Right ventricle myocardium superior (tissue), 1 donor: ENCODE results near the gene NXN. TPM values are rescaled to one million over a fixed set of nuclear protein-coding genes. Genes with fewer than 3 reads are reported as not detected.
A peak's percentile ranks its signal among the peaks of the same experiment; 100 is the strongest.
"Not testable (repeated sequence)": the region's sequence is repeated elsewhere in the genome, so short reads cannot be mapped to it uniquely, and the experiment has no call there.

Source experiments
- ATAC-seq: fragments of 200-7000 bp; cut with Tn5 transposase; one replicate; pipeline ENCODE4 v1.9.1; 2020; ENCODE audit warnings: mild to moderate bottlenecking; ENCODE audit not compliant: poor library complexity
- DNase-seq: peaks from one replicate; pipeline ENCODE4 v3.0.0-alpha.2; 2020
- intact Hi-C: fragments of 100-400 bp; cut with DNase I; formaldehyde crosslinking; loops from one replicate; pipeline ENCODE4 v1.11.2; 2022
- total RNA-seq: library from RNA; stranded (reverse); fragmentation: NEBNext Ultra II Directional; extraction: Animal tissue kit (Norgen Biotek cat#: 25700); gene quantifications from one replicate; pipeline ENCODE4 v1.2.1, GENCODE V29; 2021
- donor health status: DM: no; HTN: yes; CAD: no; lungs with severe emphysema.

NXN gene
- total RNA-seq, 1 donor from 2014 or later, result 20.2 TPM

DNA sequence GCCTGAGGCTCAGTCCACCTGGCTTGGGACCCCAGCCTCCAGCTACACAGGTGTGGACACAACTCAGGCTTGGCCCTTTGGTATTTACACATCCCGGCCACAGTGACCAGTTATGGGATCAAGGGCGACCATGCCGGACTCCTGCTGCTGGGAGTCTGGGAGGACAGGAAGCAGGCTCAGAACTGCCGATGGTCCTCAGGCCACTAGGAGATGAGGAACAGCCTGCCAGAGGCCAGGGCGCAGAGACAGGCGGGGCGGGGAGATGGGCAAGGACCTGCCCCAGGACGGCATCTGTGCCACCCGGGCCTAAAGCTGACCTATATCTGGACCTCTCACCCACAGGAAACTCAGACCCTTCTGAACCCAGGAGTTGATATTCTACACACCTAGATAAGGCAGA is 12.5 kb downstream of the NXN start:
- intact Hi-C loops, result no loop called here
- no peak for ATAC-seq
- peak; percentile 32 for DNase-seq

DNA sequence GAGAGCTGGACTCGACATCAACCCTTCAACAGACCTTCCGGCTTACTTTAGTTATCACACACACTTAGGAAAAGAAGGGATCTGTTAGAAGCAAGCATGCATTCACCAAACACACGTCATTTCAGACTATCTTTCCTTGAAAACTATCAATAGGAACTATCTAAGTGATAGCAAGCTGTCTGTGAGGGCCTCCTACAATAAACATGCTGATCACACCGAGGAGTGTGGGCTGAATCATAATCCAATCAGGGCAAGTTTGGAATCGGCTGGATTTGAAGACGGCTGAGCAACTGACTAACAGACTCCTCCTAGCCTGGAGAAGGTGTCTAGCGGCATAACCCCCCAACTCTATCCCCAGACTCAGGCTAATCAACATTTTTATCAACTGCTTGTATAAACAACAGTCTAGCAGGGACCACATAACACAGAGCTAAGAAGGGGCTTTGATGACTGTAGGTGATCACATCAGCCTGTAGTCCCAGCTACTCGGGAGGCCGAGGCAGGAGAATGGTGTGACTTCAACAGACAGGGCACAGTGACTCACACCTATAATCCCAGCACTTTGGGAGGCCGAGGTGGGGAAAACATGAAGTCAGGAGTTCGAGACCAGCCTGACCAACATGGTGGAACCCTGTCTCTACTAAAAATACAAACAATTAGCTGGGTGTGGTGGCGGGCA is 14.1 kb downstream of the NXN start:
- ATAC-seq (no peak), DNase-seq (no peak)
- intact Hi-C loops, result no loop called here

DNA sequence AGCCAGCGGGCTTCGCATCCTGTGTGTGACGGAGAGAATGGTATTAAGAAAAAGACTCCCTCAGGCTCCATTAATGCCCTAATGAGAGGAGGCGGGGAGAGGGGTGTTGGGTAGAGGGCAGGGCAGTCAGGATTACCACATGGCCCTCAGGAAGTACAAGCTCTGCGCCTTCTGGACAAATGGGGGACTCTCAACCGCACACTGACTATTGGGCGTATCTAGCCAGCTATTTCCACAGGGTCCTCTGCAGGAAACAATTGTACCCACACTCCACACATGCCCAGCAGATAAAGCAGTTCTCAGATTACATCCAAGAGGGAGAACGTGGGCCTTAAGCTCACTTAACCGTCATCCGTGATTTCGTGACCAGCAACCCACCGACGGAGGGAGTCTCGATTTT is 14.7 kb downstream of the NXN start:
- intact Hi-C loops, result no loop called here
- ATAC-seq (no peak), DNase-seq (no peak)

DNA sequence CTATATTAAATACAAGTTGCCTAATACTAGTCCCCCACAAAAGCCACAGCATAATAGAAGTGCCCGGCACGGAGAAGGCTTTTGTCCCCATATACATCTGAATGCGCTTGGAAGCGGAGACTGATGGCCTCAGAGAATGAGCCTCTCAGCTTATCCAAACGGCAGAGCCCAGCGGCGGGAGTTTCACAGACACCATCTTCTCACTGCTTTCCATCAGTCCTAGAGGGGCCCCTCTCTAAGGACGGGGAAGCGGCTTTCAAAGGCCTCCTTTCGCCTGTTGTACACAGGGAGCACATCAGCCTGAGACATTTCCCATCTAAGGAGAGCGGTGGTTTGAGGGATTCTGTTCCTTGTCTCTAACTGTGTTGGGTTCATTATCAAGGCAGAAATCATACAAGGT is 16.9 kb downstream of the NXN start:
- intact Hi-C loops, result no loop called here
- DNase-seq (peak; percentile 14), ATAC-seq (no peak)

GRCh38 chr17:962166-962565 is 17.4 kb downstream of the NXN start:
- DNase-seq (no peak), ATAC-seq (no peak)
- intact Hi-C loops, result no loop called here

GRCh38 chr17:958712-959451 is 20.7 kb downstream of the NXN start:
- intact Hi-C loops, result no loop called here
- ATAC-seq (no peak), DNase-seq (peak; percentile 31)

- DNase-seq (peak; percentile 15), ATAC-seq (no peak)
- intact Hi-C loops, result no loop called here
Measured at GRCh38 chr17:957856-958421, 21.6 kb downstream of the NXN start.

GRCh38 chr17:956905-957304 is 22.7 kb downstream of the NXN start:
- ATAC-seq (no peak), DNase-seq (no peak)
- intact Hi-C loops, result no loop called here

GRCh38 chr17:954431-955164 is 25.0 kb downstream of the NXN start:
- intact Hi-C loops, result no loop called here
- ATAC-seq (peak; percentile 36), DNase-seq (no peak)

- intact Hi-C loops, result no loop called here
- no peak for DNase-seq
- ATAC-seq, result no peak
Measured at GRCh38 chr17:953767-954166, 25.8 kb downstream of the NXN start.

DNA sequence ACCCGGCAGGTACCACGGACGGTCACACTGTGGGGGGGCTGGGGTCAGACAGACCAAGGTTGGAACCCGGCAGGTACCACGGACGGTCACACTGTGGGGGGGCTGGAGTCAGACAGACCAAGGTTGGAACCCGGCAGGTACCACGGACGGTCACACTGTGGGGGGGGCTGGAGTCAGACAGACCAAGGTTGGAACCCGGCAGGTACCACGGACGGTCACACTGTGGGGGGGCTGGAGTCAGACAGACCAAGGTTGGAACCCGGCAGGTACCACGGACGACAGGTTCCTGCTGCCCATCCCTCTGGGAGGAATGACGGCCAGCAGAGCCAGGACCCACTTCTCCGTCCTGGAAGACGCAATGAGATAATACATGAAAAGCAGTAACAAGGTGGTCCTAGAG is 27.0 kb downstream of the NXN start:
- DNase-seq, intact Hi-C loops, ATAC-seq: not testable (repeated sequence)

GRCh38 chr17:951325-952132 is 28.0 kb downstream of the NXN start:
- ATAC-seq, result peak; percentile 41
- DNase-seq, result no peak
- intact Hi-C loops, result no loop called here

DNA sequence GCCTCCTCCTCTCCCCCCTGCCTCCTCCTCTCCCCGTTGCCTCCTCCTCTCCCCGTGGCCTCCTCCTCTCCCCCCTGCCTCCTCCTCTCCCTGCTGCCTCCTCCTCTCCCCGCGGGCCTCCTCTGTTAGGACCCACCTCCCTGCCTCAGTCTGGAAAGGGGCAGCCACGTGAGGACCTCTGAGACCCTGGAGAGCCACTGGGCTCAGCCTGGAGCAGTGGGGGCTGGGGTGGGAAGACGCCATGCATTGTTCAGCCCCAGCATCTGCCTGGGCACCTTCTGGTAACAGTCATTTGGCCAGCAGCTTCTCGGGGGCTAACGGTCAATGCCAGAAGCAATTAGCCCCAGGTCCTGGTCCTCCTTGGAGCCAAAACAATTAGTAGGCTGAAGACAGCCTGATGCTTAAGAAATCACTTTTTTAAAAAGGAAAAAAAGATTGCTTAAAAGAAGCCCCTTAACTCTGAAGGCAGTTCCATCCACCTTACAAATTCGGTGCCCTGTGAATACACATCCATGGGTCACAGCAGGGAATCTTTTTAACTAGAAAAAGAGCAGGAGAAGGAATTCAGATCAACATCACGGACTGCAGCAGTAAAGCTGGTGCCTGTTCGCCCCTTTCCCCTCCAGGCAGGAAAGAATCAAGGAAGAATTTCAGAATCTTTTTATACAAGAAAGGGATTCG is 29.8 kb downstream of the NXN start:
- intact Hi-C loops, result no loop called here
- DNase-seq, result no peak
- no peak for ATAC-seq

- intact Hi-C loops, result no loop called here
- DNase-seq (no peak), ATAC-seq (no peak)
Measured at GRCh38 chr17:948284-948852, 31.2 kb downstream of the NXN start.

DNA sequence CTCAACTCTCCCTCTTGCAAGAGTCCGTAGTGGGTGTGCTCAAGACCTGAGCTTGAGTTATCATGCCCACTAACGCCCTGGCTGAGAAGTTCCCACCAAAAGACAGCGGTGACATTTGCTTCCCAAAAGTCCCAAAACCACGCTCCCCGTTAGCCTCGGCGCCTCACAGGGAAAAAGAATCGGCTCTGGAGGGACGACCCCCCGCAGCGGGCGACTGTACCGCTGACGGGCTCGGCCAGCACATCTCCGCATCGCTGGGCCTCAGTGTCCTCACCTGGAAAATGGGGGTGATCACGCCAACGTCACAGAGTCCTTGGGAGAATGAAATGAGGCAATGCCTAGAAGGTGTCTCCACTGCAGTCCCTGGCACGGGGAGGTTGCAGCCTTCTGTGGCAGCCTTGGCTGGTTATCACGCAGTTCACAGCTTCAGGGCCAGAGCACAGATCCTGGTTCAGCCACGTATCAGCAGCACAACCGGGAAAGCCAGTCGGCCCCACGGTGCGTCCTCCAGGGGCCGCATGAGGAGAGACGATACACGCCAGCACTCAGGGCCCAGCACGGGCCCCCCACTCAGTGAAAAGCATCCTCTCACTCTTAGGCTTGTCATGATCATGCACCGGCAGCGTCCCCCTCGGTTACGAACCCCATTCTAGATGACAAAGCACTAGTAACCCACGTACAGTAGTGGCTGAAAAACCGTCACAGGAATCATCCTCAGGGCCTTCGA is 32.9 kb downstream of the NXN start:
- ATAC-seq (no peak), DNase-seq (no peak)
- intact Hi-C loops, result no loop called here

DNA sequence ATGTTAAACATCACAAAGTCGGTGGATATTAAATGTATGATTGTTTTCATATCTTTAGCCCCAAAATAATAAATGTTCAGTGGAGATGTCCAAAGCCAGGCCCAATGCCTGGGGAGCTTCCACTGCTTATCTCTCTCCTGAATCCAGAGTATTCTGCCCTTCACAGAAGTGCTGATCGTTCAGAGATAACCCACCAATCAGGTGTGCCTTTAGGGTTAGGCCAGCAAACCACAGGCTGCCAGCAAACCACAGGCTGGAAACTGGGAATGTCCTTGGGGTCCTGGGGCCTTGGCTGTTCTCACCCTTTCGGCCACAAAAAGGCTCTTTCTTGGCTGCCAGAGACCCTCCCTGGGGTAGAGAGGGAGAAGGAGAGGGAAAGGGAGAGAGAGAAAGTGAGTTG is 33.9 kb downstream of the NXN start:
- intact Hi-C loops, result no loop called here

GRCh38 chr17:944266-944826 is 35.2 kb downstream of the NXN start:
- ATAC-seq (no peak), DNase-seq (no peak)
- intact Hi-C loops, result no loop called here

More for the DNA sequence above, 33.9 kb downstream of the NXN start:
- ATAC-seq (no peak), DNase-seq (no peak)
